ENCODE measurements around the gene CACNA2D3.

- no peak for TF ChIP-seq CTCF (conservative IDR thresholded peaks at IDR 0.05; ENCODE audit: low read depth, low read length)
- no peak for TF ChIP-seq EZH2 (IDR thresholded peaks at IDR 0.05; ENCODE audit: low read length, unreplicated experiment)
- TF ChIP-seq EZH2phosphoT487 (IDR thresholded peaks at IDR 0.05; ENCODE audit: borderline replicate concordance, low read length): no peak
Measured at GRCh38 chr3:54863366-54863765, 741.0 kb downstream of the CACNA2D3 start.
